Mucosa of stomach (tissue), 1 donor: ENCODE measurements around the gene FRZB.
"Not testable (repeated sequence)": the region's sequence is repeated elsewhere in the genome, so short reads cannot be mapped to it uniquely, and the experiment has no call there.

Source experiments
- H3K27me3 ChIP-seq: one replicate; pipeline ENCODE4 v1.7.0; 2013; ENCODE audit warnings: mild to moderate bottlenecking, low read length; ENCODE audit not compliant: control insufficient read depth, insufficient read depth
- H3K36me3 ChIP-seq: one replicate; pipeline ENCODE4 v1.7.0; 2013; ENCODE audit warnings: low read length; ENCODE audit not compliant: control insufficient read depth, insufficient read depth
- H3K4me1 ChIP-seq: one replicate; pipeline ENCODE4 v1.7.0; 2013; ENCODE audit warnings: mild to moderate bottlenecking, low read length; ENCODE audit not compliant: control insufficient read depth, insufficient read depth
- H3K4me3 ChIP-seq: one replicate; pipeline ENCODE4 v1.7.0; 2013; ENCODE audit warnings: low read length
- H3K9ac ChIP-seq: one replicate; pipeline ENCODE4 v1.7.0; 2013; ENCODE audit warnings: mild to moderate bottlenecking, low read length, moderate library complexity
- H3K9me3 ChIP-seq: one replicate; pipeline ENCODE4 v1.7.0; 2013; ENCODE audit warnings: mild to moderate bottlenecking, low read length, moderate library complexity; ENCODE audit not compliant: control insufficient read depth
- donor health status: Pancreatic carcinoma.

Gene FRZB

DNA sequence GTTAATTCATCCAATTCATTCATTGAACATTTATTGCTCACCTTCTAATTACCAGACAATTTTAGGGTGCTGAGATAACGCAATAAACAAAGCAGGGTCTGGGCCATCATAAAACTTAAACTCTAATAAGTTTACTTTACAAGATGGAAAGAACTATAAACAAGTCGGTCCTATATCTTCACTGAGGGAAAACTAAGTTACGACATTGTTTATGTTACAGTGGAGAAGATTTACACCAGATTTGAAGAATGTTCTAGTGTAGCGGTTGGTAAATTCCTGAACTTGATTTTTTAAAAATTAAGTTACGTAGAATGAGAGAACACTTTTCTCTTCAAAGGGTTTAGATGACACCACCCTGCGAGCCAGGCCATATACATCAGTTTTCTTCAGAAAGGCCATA, 20.7 kb upstream of the FRZB start:
- Histone ChIP-seq H3K9me3 (no peaks in the 10 kb centered on the region), H3K27me3 (no peaks in the 10 kb centered on the region), H3K4me3 (no peak overlapping the region), H3K36me3 (no peaks in the 10 kb centered on the region), H3K9ac (no peak overlapping the region), H3K4me1 (peaks cover 4% of the 10 kb centered on the region)

DNA sequence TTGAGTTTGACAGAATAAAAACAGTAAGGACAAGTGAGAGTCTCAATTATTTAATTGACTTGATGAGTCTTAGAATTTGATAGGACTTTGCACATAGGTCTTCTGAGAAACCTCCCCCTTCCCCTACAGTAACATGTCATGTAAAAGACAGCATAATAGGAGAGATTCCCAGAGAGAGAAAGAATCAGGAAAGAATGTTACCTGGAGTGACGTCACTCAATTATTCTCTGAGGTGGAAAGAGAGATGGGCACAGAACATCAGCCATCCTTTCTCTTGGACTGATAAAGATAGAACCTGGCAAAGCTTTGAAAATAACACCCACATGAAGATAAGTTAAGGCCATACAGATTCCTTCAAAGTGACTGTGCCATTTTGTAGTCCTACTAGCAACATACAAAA, 19.3 kb upstream of the FRZB start:
- Histone ChIP-seq H3K4me1 (no peaks in the 10 kb centered on the region), H3K9ac (no peak overlapping the region)

DNA sequence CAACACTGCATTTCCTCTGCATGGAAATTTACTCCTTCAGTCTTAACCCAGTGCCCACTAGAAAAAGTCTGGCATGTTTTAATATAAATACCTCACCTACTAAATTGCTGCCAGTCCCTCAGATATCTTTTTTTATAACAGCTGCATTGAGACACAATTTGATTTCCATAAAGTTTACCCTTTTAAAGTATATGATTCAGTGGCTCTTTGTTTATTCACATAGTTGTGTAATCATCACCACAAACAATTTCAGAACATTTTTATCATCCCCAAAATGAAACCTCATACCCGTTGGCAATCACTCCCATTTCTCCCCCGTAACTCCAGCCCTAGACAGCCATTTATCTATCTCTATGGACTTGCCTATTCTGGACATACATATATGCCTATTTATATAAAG, 17.0 kb upstream of the FRZB start:
- Histone ChIP-seq H3K4me3 (no peak overlapping the region), H3K9me3 (no peaks in the 10 kb centered on the region), H3K9ac (no peak overlapping the region), H3K4me1 (no peaks in the 10 kb centered on the region), H3K36me3 (no peaks in the 10 kb centered on the region), H3K27me3 (no peaks in the 10 kb centered on the region)

More for the DNA sequence above, 19.3 kb upstream of the FRZB start:
- Histone ChIP-seq H3K4me3 (no peak overlapping the region), H3K9me3 (no peaks in the 10 kb centered on the region), H3K27me3 (no peaks in the 10 kb centered on the region), H3K36me3 (no peaks in the 10 kb centered on the region)

DNA sequence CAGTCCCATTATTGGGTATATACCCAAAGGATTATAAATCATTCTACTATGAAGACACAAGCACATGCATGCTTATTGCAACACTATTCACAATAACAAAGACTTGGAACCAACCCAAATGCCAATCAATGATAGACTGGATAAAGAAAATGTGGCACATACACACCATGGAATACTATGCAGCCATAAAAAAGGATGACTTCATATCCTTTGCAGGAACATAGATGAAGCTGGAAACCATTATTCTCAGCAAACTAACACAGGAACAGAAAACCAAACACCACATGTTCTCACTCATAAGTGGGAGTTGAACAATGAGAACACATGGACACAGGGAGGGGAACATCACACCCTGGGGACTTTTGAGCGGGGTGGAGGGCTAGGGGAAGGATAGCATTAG, 13.7 kb upstream of the FRZB start:
- not testable (repeated sequence) for H3K9ac ChIP-seq, H3K4me3 ChIP-seq, H3K4me1 ChIP-seq, H3K9me3 ChIP-seq, H3K36me3 ChIP-seq, H3K27me3 ChIP-seq

DNA sequence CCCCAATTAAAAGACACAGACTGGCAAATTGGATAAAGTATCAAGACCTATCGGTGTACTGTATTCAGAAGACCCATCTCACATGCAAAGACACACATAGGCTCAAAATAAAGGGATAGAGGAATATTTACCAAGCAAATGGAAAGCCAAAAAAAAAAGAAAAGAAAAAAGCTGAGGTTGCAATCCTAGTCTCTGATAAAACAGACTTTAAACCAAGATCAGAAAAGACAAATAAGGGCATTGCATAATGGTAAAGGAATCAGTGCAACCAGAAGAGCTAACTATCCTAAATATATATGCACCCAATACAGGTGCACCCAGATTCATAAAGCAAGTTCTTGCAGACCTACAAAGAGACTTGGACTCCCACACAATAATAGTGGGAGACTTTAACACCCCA, 10.2 kb upstream of the FRZB start:
- not testable (repeated sequence) for H3K4me1 ChIP-seq, H3K9ac ChIP-seq, H3K9me3 ChIP-seq, H3K36me3 ChIP-seq, H3K4me3 ChIP-seq, H3K27me3 ChIP-seq

DNA sequence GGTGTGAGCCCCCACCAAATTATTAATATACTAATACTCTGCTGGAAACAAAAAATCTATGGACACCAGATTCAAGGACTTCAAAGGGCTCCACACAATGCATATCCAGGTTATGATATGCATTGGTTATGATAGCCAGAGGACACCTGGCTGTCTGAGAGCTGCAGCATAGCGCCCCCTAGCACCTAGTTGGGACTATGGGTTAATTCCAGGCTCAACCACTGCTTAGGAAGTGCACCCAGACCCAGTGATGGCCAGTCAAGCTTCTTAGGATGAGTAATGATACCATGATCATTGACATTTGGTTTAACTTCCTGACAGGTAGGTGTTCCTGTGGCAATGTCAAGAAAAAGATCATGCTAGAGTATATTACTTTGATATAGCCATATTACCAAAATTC, 3.8 kb upstream of the FRZB start:
- Histone ChIP-seq H3K9me3 (no peaks in the 10 kb centered on the region), H3K9ac (no peak overlapping the region), H3K27me3 (peaks cover 17% of the 10 kb centered on the region), H3K4me3 (no peak overlapping the region), H3K4me1 (peaks cover 5% of the 10 kb centered on the region), H3K36me3 (no peaks in the 10 kb centered on the region)

DNA sequence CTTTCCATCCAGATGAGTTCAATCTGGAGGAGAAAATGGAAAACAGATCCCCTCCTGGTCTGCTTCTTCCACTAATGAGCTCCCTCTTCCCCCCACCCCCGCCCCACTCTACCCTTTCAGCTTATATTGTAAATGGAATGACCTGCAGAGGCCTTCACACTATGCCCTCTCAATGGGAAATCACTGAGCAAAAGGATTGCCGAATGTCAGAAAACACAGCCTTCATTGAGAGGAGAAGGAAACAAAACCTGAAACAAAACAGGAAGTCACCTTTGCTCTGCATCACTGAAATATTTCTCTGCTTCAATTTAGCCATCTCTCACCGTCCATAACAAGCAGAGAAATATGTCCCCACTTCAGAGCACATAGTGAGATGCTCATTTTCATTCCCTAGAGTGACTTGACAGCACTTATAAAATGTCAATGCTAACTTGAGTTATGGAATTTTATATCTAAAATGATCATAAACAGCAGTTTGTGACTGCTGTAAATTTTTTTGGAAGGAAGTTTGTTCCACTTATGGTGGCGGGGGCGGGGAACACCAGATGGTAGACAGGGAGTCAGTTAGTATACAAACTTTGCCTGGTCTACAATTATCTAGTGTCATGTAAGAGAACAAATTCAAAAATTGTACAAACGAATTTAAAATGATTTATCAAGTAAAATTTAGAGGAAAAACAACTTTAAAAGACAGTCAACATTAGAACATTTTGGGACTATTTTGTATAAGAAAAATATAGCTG, 1.8 kb upstream of the FRZB start:
- Histone ChIP-seq H3K4me3 (no peak overlapping the region), H3K27me3 (peaks cover 17% of the 10 kb centered on the region), H3K36me3 (no peaks in the 10 kb centered on the region), H3K4me1 (peaks cover 5% of the 10 kb centered on the region), H3K9me3 (no peaks in the 10 kb centered on the region), H3K9ac (no peak overlapping the region)

DNA sequence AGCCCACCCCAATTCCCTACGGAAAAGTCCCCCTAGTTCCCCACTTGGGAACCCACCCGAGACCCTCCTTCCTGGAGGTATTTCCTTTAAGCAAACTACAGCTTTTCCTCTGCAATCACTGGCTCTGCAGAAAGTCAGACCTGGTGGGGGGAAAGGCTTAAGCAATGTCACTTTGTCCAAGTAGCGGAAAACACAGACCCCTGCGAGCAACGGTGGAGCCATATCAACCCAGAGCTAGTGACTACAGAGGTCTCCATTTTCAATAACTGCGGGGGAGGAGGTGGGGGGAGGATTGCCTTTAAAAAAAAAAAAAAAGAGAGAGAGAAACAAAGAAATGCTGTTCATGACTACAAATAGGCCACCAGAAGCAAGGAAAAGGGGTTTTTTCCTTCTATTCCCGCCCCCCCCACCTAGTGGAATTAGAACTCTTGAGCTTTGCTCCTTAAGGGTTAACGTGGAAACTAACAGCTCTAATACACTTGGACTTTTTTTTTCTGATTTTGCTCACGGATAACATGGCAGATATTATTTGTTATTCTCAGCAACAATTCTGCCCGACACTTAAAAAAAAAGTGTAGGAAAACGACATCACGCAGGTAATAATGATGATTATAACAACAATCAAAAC, 1.1 kb upstream of the FRZB start:
- Histone ChIP-seq H3K9me3 (no peaks in the 10 kb centered on the region), H3K4me1 (peaks cover 5% of the 10 kb centered on the region), H3K4me3 (peak overlapping the region; percentile 4), H3K9ac (peak overlapping the region; percentile 33), H3K36me3 (no peaks in the 10 kb centered on the region), H3K27me3 (peaks cover 17% of the 10 kb centered on the region)

DNA sequence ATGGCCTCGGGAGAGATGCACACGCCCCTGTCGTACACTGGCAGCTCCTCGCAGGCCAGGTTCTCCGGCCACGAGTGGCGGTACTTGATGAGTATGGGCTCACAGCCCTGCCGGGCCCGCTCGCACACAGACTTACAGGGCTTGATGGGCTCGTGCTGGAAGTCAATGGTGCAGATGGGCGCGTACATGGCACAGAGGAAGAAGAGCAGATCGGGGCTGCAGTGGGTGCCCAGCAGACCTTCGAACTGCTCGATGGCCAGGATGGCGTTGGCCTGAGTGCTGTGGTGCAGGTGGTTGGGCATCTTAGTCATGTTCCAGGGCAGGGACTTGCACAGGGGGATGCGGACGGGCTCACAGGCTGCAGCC, 359 bp downstream of the FRZB start:
- Histone ChIP-seq H3K9ac (no peak overlapping the region), H3K4me3 (no peak overlapping the region), H3K27me3 (peaks cover 17% of the 10 kb centered on the region), H3K9me3 (no peaks in the 10 kb centered on the region), H3K36me3 (no peaks in the 10 kb centered on the region), H3K4me1 (peaks cover 5% of the 10 kb centered on the region)

DNA sequence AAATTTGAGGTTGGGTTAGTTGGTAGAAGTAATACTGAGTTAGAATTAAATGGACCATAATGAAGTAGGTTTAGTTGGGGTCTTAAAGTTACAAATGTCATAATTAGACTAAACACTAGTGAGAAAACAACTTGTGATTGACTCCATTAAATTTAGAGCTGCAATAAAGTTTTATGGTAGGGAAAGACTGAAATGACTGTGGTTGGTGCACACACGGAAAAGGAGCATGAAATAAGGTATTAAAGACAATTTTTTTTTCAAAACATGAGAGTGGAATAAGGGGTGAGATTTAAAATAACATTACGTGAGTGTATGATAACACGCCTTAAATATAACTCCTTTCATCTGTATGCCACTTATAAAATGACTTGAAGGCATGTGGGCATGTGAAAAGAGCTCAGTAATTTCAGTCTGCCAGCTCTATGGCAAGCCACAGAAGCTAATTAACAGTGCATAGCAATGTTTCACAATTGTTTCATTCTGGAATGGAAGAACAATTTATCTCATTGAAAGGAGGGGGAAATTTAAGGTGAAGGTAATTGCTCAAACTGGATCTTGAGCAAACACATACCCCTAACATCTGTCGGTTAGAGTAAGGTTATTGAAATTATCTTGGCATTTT, 1.4 kb downstream of the FRZB start:
- Histone ChIP-seq H3K9me3 (no peaks in the 10 kb centered on the region), H3K4me3 (no peak overlapping the region), H3K9ac (no peak overlapping the region), H3K36me3 (no peaks in the 10 kb centered on the region), H3K27me3 (peaks cover 17% of the 10 kb centered on the region), H3K4me1 (peaks cover 5% of the 10 kb centered on the region)

DNA sequence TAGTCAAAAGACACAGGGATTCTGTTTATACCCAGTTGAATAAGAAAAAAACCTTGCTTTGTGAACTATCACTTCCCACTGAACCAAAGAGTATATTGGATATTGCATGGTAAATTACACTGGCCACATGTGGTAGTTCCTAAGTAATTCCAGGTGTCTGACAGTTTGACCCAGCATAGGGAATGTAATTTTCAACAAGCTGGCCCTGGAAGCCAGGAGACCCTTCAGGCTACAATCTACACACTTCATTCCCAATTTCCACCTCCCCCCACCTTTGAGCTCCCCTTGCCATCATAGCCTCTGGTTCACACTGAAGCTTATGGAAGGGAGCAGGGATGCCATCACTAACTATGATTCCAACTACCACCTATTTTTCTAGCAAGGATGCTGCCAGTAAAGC, 2.8 kb downstream of the FRZB start:
- Histone ChIP-seq H3K9me3 (no peaks in the 10 kb centered on the region), H3K36me3 (no peaks in the 10 kb centered on the region), H3K27me3 (peaks cover 17% of the 10 kb centered on the region), H3K9ac (no peak overlapping the region), H3K4me1 (peaks cover 5% of the 10 kb centered on the region), H3K4me3 (no peak overlapping the region)

DNA sequence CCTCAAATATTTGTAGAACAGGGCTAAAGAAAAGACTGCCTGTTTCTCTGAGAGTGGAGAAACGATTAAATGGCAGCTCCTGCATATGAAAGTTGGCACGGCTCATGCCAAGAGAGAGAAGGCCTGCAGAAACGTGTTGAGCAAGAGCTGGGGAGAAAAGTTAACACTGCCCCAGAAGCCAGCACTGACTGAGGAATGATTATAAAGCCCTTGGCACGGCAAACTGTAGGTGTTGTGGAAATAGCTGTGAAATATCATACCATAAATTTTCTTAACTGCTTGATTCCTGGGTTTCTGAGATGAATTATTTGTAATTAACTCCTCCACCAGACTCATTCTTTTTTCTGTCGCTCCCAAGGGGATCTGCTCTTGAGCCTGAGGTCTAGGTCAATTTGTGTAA, 4.3 kb downstream of the FRZB start:
- Histone ChIP-seq H3K9ac (no peak overlapping the region), H3K36me3 (no peaks in the 10 kb centered on the region), H3K27me3 (peaks cover 12% of the 10 kb centered on the region), H3K9me3 (no peaks in the 10 kb centered on the region), H3K4me3 (no peak overlapping the region), H3K4me1 (peaks cover under 1% of the 10 kb centered on the region)
